GM10266 (cell line): Measurements from ENCODE around the gene NGFR.
A peak's percentile ranks its signal among the peaks of the same experiment; 100 is the strongest.

Source experiments
- DNase-seq: peaks from one replicate; pipeline ENCODE4 v3.0.0; 2012; ENCODE audit errors: extremely low spot score
- CTCF ChIP-seq: IDR thresholded peaks from 2 replicates; pipeline ENCODE4 v1.5.1; 2012; ENCODE audit warnings: mild to moderate bottlenecking, low read depth; ENCODE audit not compliant: control insufficient read depth, insufficient read depth; ENCODE audit errors: missing control alignments

Gene NGFR

GRCh38 chr17:49469831-49470810, 25.0 kb upstream of the NGFR start:
- DNase-seq = no peak
- TF ChIP-seq CTCF = no peak

GRCh38 chr17:49471089-49471683, 23.9 kb upstream of the NGFR start:
- no peak for TF ChIP-seq CTCF
- DNase-seq = no peak

DNA sequence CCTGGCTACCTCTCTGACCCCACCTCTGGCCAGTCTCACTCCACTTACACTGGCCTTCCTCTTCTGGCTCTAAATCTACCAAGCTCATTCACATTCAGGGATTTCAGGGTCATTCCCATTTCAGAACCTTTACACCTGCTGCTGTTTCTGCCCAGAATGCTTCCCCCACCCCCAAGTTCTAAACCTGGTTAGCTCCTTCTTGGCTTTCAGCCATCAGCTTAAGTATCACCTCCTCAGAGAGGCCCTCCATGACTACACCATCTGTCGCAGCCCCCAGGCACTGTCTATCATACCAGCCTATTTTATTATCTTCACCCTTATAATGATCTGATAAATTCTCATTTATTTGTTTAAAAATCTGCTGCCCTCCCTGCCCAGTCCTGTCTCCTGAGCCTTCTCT, 23.3 kb upstream of the NGFR start:
- TF ChIP-seq CTCF = no peak
- DNase-seq = no peak

DNA sequence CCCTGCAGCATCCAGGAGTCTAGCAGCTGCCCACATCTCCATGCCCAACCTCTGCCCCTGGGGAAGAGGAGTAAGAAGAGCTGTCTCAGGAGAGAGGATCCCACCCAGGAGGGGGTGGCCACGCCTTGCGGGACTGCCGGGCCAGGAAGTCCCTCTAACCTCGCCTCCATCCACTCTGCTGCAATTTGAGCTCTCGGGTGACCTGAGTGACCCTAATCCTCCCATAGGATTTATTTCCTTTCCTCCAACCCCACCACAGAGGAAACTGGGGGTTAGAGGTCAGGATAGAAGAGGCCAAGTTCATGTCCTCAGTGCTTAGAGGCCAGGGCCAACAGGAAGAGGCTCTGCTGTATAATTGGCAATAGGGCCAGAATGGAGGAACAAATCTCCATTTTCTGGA, 22.6 kb upstream of the NGFR start:
- TF ChIP-seq CTCF = no peak
- no peak for DNase-seq

DNA sequence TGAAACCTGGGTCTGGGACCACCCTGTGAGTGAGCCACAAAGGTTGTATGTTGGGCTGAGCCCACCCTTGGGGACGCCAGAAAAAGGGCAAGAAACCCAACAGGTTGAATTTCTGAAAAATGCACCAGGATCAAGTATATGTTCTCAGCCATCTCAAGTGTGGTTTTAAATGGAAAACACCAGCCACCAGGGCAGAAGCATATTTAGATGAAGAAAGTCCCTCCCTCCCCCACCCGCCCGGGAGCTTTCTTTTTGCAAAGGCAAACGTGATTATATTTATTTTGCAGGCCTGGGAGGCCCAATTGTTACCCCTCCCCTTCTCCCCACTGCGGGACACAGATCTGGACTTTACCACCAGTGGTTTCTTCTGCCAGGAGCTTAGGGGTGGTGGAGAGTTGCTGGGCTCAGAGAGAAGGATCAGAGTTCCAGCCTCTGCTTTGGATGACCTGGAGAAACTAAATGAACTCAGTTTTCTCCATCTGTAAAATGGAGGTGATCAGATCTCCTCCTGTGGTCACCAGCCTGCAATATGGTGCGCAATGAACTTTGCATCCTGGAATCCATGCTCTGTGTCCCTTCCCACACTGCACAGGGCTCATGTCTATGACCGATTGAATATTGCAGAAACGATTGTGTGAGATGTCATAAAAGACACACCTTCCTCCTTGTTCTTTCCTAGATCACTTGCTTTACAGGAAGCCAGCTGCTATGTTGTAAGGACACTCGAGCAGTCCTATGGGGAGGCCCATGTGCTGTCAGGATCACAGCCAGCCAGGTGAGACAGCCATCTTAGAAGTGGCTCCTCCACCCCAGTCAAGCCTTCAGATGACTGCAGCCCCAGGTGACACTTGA, 21.0 kb upstream of the NGFR start:
- no peak for TF ChIP-seq CTCF
- peak; percentile 66 for DNase-seq

DNA sequence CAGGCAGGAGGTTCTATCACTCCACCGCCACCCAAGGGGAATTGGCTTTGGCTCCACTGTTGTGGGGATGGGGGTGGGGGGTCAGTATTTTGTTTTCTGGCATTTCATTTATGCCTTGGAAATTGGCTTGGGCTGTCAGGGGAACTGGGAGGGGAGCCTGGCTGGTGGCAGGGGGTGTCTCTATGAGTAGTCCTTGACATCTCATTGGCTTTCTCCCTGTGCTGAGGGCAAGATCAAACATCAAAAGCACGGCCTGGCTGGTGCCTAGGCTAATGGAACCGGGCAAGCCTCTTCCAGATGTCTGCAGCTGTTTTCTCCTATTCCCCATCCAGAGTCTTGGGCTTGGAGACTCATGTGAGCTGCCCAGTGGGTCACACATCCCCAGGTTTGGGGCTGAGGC, 17.4 kb upstream of the NGFR start:
- TF ChIP-seq CTCF = no peak
- DNase-seq = no peak
